ENCODE results near the gene CIRBP. TPM values are rescaled to one million over a fixed set of nuclear protein-coding genes. Genes with fewer than 3 reads are reported as not detected.

CIRBP gene
- total RNA-seq, 1 donor from 2014 or later: 315 TPM

- H3K27me3 Mint-ChIP-seq (ENCODE audit: unreplicated experiment): peaks cover 16% of the 10 kb centered on the region
- DNase-seq (ENCODE audit: low spot score): peak; percentile 54
These were observed 31.3 kb upstream of the CIRBP start, which contains the start of gene CBARP for GRCh38 chr19:1237754-1238368. Gene CBARP, minus strand, starts transcription at chr19:1238005. Its CDS starts 1,905 bp downstream, at chr19:1236100.

DNA sequence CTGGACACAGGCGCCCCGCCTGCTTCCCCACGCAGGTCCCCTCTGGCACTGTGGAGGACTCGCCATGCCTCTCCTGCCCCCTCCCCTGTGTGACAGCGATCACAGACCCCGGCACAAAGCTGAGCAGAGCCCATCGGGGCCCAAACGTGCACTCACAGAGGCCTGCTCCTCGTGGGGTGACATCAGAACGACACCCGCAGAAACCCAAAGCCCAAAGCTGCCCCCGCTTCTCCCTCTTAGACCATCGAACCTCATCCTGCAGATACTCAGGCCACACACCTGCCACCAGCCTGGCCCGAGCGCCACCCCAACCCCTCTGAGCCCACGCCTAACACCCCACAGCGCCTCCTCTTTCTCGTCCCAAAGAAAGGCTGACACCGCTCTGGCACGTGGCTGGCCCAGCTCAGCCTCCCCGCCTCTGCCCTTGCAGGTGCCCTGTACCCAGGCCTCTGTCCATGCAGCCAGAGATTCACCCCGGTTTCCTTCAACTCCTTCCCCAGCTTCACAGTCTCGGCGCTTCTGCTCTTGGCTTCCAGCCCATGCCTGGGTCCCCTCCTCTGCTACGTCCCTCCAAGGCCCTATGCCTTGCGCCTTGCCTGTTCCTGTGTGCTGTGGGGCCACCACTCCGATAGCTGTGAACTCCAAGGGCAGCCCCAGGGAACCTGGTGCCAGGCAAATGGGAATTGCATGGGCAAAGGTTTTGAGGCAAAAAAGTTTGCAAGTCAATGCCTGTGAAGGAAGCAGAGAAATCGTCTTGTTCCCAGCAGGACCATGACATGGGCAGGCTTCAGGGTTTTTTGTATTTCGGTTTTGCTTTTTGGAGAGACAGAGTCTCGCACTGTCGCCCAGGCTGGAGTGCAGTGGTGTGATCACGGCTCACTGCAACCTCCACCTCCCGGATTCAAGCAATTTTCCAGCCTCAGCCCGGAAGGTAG, 30.5 kb upstream of the CIRBP start:
- peaks cover 5% of the 10 kb centered on the region for H3K4me1 Mint-ChIP-seq (ENCODE audit: unreplicated experiment)
- H3K36me3 Mint-ChIP-seq (ENCODE audit: low read depth, unreplicated experiment): no peaks in the 10 kb centered on the region
- TF ChIP-seq, protein P1, sequence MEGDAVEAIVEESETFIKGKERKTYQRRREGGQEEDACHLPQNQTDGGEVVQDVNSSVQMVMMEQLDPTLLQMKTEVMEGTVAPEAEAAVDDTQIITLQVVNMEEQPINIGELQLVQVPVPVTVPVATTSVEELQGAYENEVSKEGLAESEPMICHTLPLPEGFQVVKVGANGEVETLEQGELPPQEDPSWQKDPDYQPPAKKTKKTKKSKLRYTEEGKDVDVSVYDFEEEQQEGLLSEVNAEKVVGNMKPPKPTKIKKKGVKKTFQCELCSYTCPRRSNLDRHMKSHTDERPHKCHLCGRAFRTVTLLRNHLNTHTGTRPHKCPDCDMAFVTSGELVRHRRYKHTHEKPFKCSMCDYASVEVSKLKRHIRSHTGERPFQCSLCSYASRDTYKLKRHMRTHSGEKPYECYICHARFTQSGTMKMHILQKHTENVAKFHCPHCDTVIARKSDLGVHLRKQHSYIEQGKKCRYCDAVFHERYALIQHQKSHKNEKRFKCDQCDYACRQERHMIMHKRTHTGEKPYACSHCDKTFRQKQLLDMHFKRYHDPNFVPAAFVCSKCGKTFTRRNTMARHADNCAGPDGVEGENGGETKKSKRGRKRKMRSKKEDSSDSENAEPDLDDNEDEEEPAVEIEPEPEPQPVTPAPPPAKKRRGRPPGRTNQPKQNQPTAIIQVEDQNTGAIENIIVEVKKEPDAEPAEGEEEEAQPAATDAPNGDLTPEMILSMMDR (IDR thresholded peaks at IDR 0.05; ENCODE audit: unreplicated experiment): no peak
- peak overlapping the region; percentile 4 for H3K27ac Mint-ChIP-seq (ENCODE audit: unreplicated experiment)
- peaks cover 20% of the 10 kb centered on the region for H3K27me3 Mint-ChIP-seq (ENCODE audit: unreplicated experiment)
- DNase-seq (ENCODE audit: low spot score): no peak
- peak overlapping the region; percentile 89 for H3K4me3 Mint-ChIP-seq (ENCODE audit: unreplicated experiment)
- H3K9me3 Mint-ChIP-seq (ENCODE audit: unreplicated experiment): no peaks in the 10 kb centered on the region

More at GRCh38 chr19:1237754-1238368, 31.3 kb upstream of the CIRBP start, which contains the start of gene CBARP:
- TF ChIP-seq, protein P1 (IDR thresholded peaks at IDR 0.05; ENCODE audit: unreplicated experiment): no peak
- H3K9me3 Mint-ChIP-seq (ENCODE audit: unreplicated experiment): no peaks in the 10 kb centered on the region
- H3K27ac Mint-ChIP-seq (ENCODE audit: unreplicated experiment): peak within 1 kb of the TSS; percentile 4
- no peaks in the 10 kb centered on the region for H3K36me3 Mint-ChIP-seq (ENCODE audit: low read depth, unreplicated experiment)
- peaks cover 5% of the 10 kb centered on the region for H3K4me1 Mint-ChIP-seq (ENCODE audit: unreplicated experiment)
- H3K4me3 Mint-ChIP-seq (ENCODE audit: unreplicated experiment): peak within 1 kb of the TSS; percentile 89

- Mint-ChIP-seq H3K36me3 (ENCODE audit: low read depth, unreplicated experiment) (no peaks in the 10 kb centered on the region), H3K4me1 (ENCODE audit: unreplicated experiment) (peaks cover 5% of the 10 kb centered on the region), H3K27ac (ENCODE audit: unreplicated experiment) (no peak overlapping the region), H3K4me3 (ENCODE audit: unreplicated experiment) (peak overlapping the region; percentile 89), H3K9me3 (ENCODE audit: unreplicated experiment) (no peaks in the 10 kb centered on the region), H3K27me3 (ENCODE audit: unreplicated experiment) (peaks cover 20% of the 10 kb centered on the region)
- TF ChIP-seq, protein P1 (IDR thresholded peaks at IDR 0.05; ENCODE audit: unreplicated experiment): no peak
- DNase-seq (ENCODE audit: low spot score): no peak
These were observed 29.7 kb upstream of the CIRBP start for GRCh38 chr19:1239420-1239795.

DNA sequence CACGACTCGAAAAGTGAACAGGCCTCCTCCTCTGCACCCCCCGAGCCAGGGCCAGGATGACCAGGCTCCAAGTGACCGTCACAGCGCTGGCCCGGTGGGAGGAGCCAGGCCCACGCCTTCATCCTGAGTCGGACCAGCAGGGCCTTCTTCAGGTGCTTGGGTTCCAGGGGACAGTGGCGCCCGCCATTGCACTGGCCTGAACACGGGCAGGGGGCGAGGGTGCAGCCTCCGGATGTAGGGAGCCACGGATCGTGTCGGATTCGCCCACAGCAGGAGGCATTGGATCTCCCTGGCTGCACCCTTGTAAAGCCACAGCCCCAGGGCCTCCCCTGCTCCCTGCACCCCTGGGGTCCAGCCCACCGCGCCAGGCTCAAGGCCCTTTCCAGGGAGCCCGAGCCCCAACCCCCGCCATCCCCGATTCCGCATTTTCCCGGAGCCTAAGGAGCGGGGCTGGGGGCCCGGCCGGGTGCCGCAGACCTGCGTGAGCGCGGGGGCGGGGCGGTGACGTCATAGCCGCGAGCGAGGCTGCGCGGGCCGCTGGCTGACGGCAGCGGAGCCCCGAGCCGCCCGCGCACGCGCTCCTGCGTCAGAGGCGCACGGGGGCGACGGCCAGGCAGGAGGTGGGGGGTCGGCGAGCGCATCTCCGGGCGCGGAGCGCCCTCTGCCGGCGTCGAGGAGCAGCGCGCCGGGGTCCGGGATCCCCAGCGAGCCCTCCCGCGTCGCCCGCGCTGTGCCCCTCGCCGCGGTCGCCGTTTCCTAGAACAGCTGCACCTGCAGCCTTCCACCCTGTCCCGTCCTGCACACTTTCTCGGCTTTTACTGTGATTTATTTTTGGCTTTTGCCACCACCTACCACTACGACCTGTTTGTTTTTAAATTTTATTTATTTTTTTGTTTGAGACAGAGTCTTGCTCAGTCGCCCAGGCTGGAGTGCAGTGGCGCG, 29.1 kb upstream of the CIRBP start:
- DNase-seq (ENCODE audit: low spot score): peak; percentile 95
- no peak overlapping the region for H3K27ac Mint-ChIP-seq (ENCODE audit: unreplicated experiment)
- no peaks in the 10 kb centered on the region for H3K9me3 Mint-ChIP-seq (ENCODE audit: unreplicated experiment)
- TF ChIP-seq, protein P1 (IDR thresholded peaks at IDR 0.05; ENCODE audit: unreplicated experiment): peak; percentile 93
- no peaks in the 10 kb centered on the region for H3K36me3 Mint-ChIP-seq (ENCODE audit: low read depth, unreplicated experiment)
- peaks cover 20% of the 10 kb centered on the region for H3K27me3 Mint-ChIP-seq (ENCODE audit: unreplicated experiment)
- peaks cover 7% of the 10 kb centered on the region for H3K4me1 Mint-ChIP-seq (ENCODE audit: unreplicated experiment)
- peak overlapping the region; percentile 81 for H3K4me3 Mint-ChIP-seq (ENCODE audit: unreplicated experiment)

All from endothelial cell (in vitro differentiated cells).